HepG2 (cell line): Measurements from ENCODE around the gene AGTPBP1. TPM values are rescaled to one million over a fixed set of nuclear protein-coding genes. Genes with fewer than 3 reads are reported as not detected.
A peak's percentile ranks its signal among the peaks of the same experiment; 100 is the strongest.

ENCODE experiments used
- CCAR2 ChIP-seq: fragments of 200-400 bp; formaldehyde crosslinking; optimal IDR thresholded peaks from 2 replicates; pipeline ENCODE3; 2018; ENCODE audit warnings: low read depth, mild to moderate bottlenecking, low read length, moderate library complexity
- CEBPZ ChIP-seq: IDR thresholded peaks from 2 replicates; pipeline ENCODE4 v1.6.1; 2012; ENCODE audit warnings: low read length, improper control_type of control experiment
- DDIT3 ChIP-seq: sonication (generic); formaldehyde crosslinking; IDR thresholded peaks from 2 replicates; pipeline ENCODE4 v1.4.0; 2020; ENCODE audit warnings: mild to moderate bottlenecking, missing genetic modification reagents
- ELK4 ChIP-seq: sonication (generic); formaldehyde crosslinking; IDR thresholded peaks from 2 replicates; pipeline ENCODE4 v1.9.0; 2021; ENCODE audit warnings: missing genetic modification reagents, borderline replicate concordance
- EZH2 ChIP-seq: conservative IDR thresholded peaks from 2 replicates; pipeline ENCODE4 v1.6.1; 2012; ENCODE audit warnings: mild to moderate bottlenecking, low read depth, low read length, moderate library complexity
- GATA4 ChIP-seq: sonication (generic); IDR thresholded peaks from 2 replicates; pipeline ENCODE4 v1.6.1; 2016; ENCODE audit warnings: antibody characterized with exemption, low read depth, borderline replicate concordance
- GLI4 ChIP-seq: sonication (generic); formaldehyde crosslinking; IDR thresholded peaks from 2 replicates; pipeline ENCODE4 v1.5.1; 2020; ENCODE audit warnings: missing genetic modification reagents, mild to moderate bottlenecking, moderate library complexity, borderline replicate concordance
- KLF6 ChIP-seq: IDR thresholded peaks from 2 replicates; pipeline ENCODE4 v1.8.0; 2016; ENCODE audit warnings: missing biosample characterization, missing genetic modification reagents
- MXD3 ChIP-seq: IDR thresholded peaks from 2 replicates; pipeline ENCODE4 v1.6.1; 2016; ENCODE audit warnings: mild to moderate bottlenecking, missing biosample characterization, missing genetic modification reagents
- NFIC ChIP-seq: IDR thresholded peaks from 2 replicates; pipeline ENCODE4 v1.6.1; 2012; ENCODE audit warnings: mild to moderate bottlenecking, low read length, inconsistent platforms
- NR2F6 ChIP-seq, 2 experiments: IDR thresholded peaks; 2 replicates each; pipeline ENCODE4 v1.6.1; 2016; ENCODE audit warnings: antibody characterized with exemption in 1 of 2, mild to moderate bottlenecking in 1 of 2
- RFX1 ChIP-seq: fragments of 450-650 bp; IDR thresholded peaks from 2 replicates; pipeline ENCODE4 v1.6.1; 2017
- RNF2 ChIP-seq: fragments of 450-650 bp; conservative IDR thresholded peaks from 2 replicates; pipeline ENCODE4 v1.6.1; 2016; ENCODE audit warnings: low read depth
- SMC3 ChIP-seq: IDR thresholded peaks from 2 replicates; pipeline ENCODE4 v1.6.1; 2011; ENCODE audit warnings: low read length, improper control_type of control experiment
- SP2 ChIP-seq: sonication (generic); formaldehyde crosslinking; IDR thresholded peaks from 2 replicates; pipeline ENCODE4 v1.5.1; 2020; ENCODE audit warnings: mild to moderate bottlenecking, missing genetic modification reagents
- ZBTB14 ChIP-seq: sonication (generic); formaldehyde crosslinking; IDR thresholded peaks from 2 replicates; pipeline ENCODE4 v1.4.0; 2020; ENCODE audit warnings: missing genetic modification reagents
- ZNF234 ChIP-seq: sonication (generic); formaldehyde crosslinking; conservative IDR thresholded peaks from 2 replicates; pipeline ENCODE4 v1.5.1; 2020; ENCODE audit warnings: mild to moderate bottlenecking, missing genetic modification reagents
- ZNF432 ChIP-seq: sonication (generic); formaldehyde crosslinking; IDR thresholded peaks from 2 replicates; pipeline ENCODE4 v1.5.0; 2020; ENCODE audit warnings: missing genetic modification reagents, mild to moderate bottlenecking, borderline replicate concordance
- ZNF451 ChIP-seq: sonication (generic); formaldehyde crosslinking; IDR thresholded peaks from 2 replicates; pipeline ENCODE4 v1.5.0; 2020; ENCODE audit warnings: mild to moderate bottlenecking, missing genetic modification reagents
- ZNF674 ChIP-seq: sonication (generic); formaldehyde crosslinking; IDR thresholded peaks from 2 replicates; pipeline ENCODE4 v1.5.0; 2020; ENCODE audit warnings: low read depth, mild to moderate bottlenecking, missing genetic modification reagents
- ZNF781 ChIP-seq: sonication (generic); formaldehyde crosslinking; IDR thresholded peaks from 2 replicates; pipeline ENCODE4 v1.5.1; 2020; ENCODE audit warnings: borderline replicate concordance, mild to moderate bottlenecking, missing genetic modification reagents; ENCODE audit errors: not compliant biosample characterization
- ZSCAN31 ChIP-seq: sonication (generic); formaldehyde crosslinking; IDR thresholded peaks from 2 replicates; pipeline ENCODE4 v1.5.0; 2020; ENCODE audit warnings: low read depth, mild to moderate bottlenecking, missing genetic modification reagents
- polyA plus RNA-seq, 8 experiments: library from polyadenylated mRNA; depleted of rRNA in 3 of 8; stranded (reverse) in 7 of 8; unstranded in 1 of 8; fragments of >200 nt; fragmentation: Illumina TruSeq in 4 of 8; extraction: Trizol in 4 of 8; gene quantifications; 2 replicates each; pipeline versions ENCODE4 v1.2.1 to v1.2.3, GENCODE V29; 2011 to 2016; ENCODE audit warnings: low read depth in 4 of 8, missing spikeins in 1 of 8, mixed read lengths in 1 of 8; ENCODE audit not compliant: insufficient read depth in 1 of 8
- total RNA-seq, 5 experiments: library from RNA; depleted of rRNA; stranded (reverse); fragments of >200 nt; fragmentation: Illumina TruSeq; extraction: Trizol; gene quantifications; 2 replicates each; pipeline ENCODE4 v1.2.3, GENCODE V29; 2016; ENCODE audit warnings: low read depth in 1 of 5

AGTPBP1 gene
- total and polyA plus RNA-seq, 2 of the 13 experiments (the other 11 are each of a cell fraction or from before 2014, with no cell fraction given) = 9.7 to 22.3 TPM

GRCh38 chr9:85723215-85723614, 18.5 kb downstream of the AGTPBP1 start (continued):
- no peak for TF ChIP-seq CEBPZ
- no peak for TF ChIP-seq CCAR2
- TF ChIP-seq ELK4 (CRISPR knock-in tag) = no peak
- no peak for TF ChIP-seq NR2F6 (IDR thresholded peaks at IDR 0.05)
- no peak for TF ChIP-seq NR2F6 (CRISPR knock-in tag; IDR thresholded peaks at IDR 0.05)
- peak; percentile 31; the same call in 1 of the 2 replicates for TF ChIP-seq ZBTB14 (CRISPR knock-in tag)
- TF ChIP-seq ZSCAN31 (CRISPR knock-in tag) = no peak
- TF ChIP-seq EZH2 = no peak
- TF ChIP-seq ZNF781 = no peak
- no peak for TF ChIP-seq GATA4
- TF ChIP-seq MXD3 = no peak
- TF ChIP-seq RNF2 = no peak
- TF ChIP-seq ZNF234 (CRISPR knock-in tag) = no peak
- TF ChIP-seq ZNF674 (CRISPR knock-in tag) = no peak
- TF ChIP-seq SP2 = no peak
- TF ChIP-seq ZNF432 (CRISPR knock-in tag) = no peak
- TF ChIP-seq GLI4 (CRISPR knock-in tag) = no peak
- TF ChIP-seq DDIT3 (CRISPR knock-in tag) = no peak
- no peak for TF ChIP-seq ZNF451 (CRISPR knock-in tag)
- TF ChIP-seq NFIC = no peak
- no peak for TF ChIP-seq SMC3
- TF ChIP-seq RFX1 = no peak
- TF ChIP-seq KLF6 = no peak
